ENCODE results near the gene BMPR2. TPM values are rescaled to one million over a fixed set of nuclear protein-coding genes. Genes with fewer than 3 reads are reported as not detected.

The BMPR2 gene
- polyA plus RNA-seq, 1 donor (not counting 4 experiments of a cell fraction or from before 2014, with no cell fraction given), result 31.9 TPM

GRCh38 chr2:202488671-202489070 lies 112.5 kb downstream of the BMPR2 start:
- H3K9me1 ChIP-seq (ENCODE audit: control insufficient read depth, extremely low read depth, insufficient read depth, low read length), result no peaks in the 10 kb centered on the region
- no peak overlapping the region for H3K9ac ChIP-seq (ENCODE audit: control insufficient read depth, extremely low read depth, insufficient read depth, low read length)
- H3K27ac ChIP-seq (ENCODE audit: control insufficient read depth, insufficient read depth, low read length), result no peak overlapping the region
- no peaks in the 10 kb centered on the region for H3K9me3 ChIP-seq (ENCODE audit: control insufficient read depth, low read depth, low read length)
- H3K36me3 ChIP-seq (ENCODE audit: control insufficient read depth in 2 of 2, extremely low read depth in 1 of 2, insufficient read depth in 2 of 2, low read length in 2 of 2), result peaks cover 0 to 4% of the 10 kb centered on the region in 2 experiments
- H3K4me3 ChIP-seq (ENCODE audit: control insufficient read depth in 2 of 3, extremely low read depth in 1 of 3, insufficient read depth in 2 of 3, low read depth in 1 of 3, low read length in 3 of 3), result no peak overlapping the region
- H3K79me2 ChIP-seq (ENCODE audit: control insufficient read depth, insufficient read depth, low read length), result no peaks in the 10 kb centered on the region
- FAIRE-seq, result no peak
- dilution Hi-C loops (cut with MboI; ENCODE audit: extremely low pct_ligation_motif_present, low sequenced_read_pairs), result no loop called here
- no peaks in the 10 kb centered on the region for H3K4me1 ChIP-seq (ENCODE audit: control insufficient read depth, extremely low read depth, insufficient read depth, low read length)
- no peak for DNase-seq (ENCODE audit: low read depth, low spot score)
- H4K20me1 ChIP-seq (ENCODE audit: control insufficient read depth, extremely low read depth, insufficient read depth, low read length), result no peaks in the 10 kb centered on the region
- H2AFZ ChIP-seq (ENCODE audit: control insufficient read depth, low read length), result no peak overlapping the region
- no peaks in the 10 kb centered on the region for H3K27me3 ChIP-seq (ENCODE audit: control insufficient read depth, extremely low read depth, insufficient read depth, low read length)
- no peak overlapping the region for H3K4me2 ChIP-seq (ENCODE audit: control insufficient read depth, extremely low read depth, insufficient read depth, low read depth, low read length)
- TF ChIP-seq CTCF (optimal IDR thresholded peaks at IDR 0.05 in 1 of 3, IDR thresholded peaks at IDR 0.05 in 1 of 3, conservative IDR thresholded peaks at IDR 0.05 in 1 of 3; ENCODE audit: extremely low read depth in 1 of 3, insufficient read depth in 2 of 3, low read length in 3 of 3), result no peak
- no peak for TF ChIP-seq EZH2 (IDR thresholded peaks at IDR 0.05; ENCODE audit: low read length)

DNA sequence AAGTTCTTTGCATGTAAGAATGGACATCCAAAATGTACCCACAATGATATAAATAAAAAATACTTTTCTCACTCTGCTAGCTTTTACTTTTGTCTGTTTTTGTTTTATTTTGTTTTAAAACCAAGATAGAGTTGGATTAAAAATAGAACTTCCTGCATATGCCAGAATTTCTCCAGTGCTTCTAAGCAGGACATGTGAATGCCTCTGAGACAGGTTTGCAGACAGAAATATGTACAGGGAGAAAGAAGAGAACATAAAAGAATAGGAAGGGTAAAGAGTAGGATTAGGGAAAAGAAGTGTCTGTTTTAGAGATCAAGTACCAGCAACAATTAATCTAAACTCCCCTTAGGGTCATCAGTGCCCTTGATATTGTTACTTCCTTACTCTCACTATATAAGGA lies 114.4 kb downstream of the BMPR2 start:
- Histone ChIP-seq H2AFZ (ENCODE audit: control insufficient read depth, low read length) (no peak overlapping the region), H3K36me3 (ENCODE audit: control insufficient read depth in 2 of 2, extremely low read depth in 1 of 2, insufficient read depth in 2 of 2, low read length in 2 of 2) (peaks cover 0 to 4% of the 10 kb centered on the region in 2 experiments), H3K4me2 (ENCODE audit: control insufficient read depth, extremely low read depth, insufficient read depth, low read depth, low read length) (no peak overlapping the region), H3K9me1 (ENCODE audit: control insufficient read depth, extremely low read depth, insufficient read depth, low read length) (no peaks in the 10 kb centered on the region), H3K9me3 (ENCODE audit: control insufficient read depth, low read depth, low read length) (no peaks in the 10 kb centered on the region), H4K20me1 (ENCODE audit: control insufficient read depth, extremely low read depth, insufficient read depth, low read length) (no peaks in the 10 kb centered on the region), H3K27me3 (ENCODE audit: control insufficient read depth, extremely low read depth, insufficient read depth, low read length) (no peaks in the 10 kb centered on the region), H3K4me3 (ENCODE audit: control insufficient read depth in 2 of 3, extremely low read depth in 1 of 3, insufficient read depth in 2 of 3, low read depth in 1 of 3, low read length in 3 of 3) (no peak overlapping the region), H3K79me2 (ENCODE audit: control insufficient read depth, insufficient read depth, low read length) (no peaks in the 10 kb centered on the region), H3K4me1 (ENCODE audit: control insufficient read depth, extremely low read depth, insufficient read depth, low read length) (no peaks in the 10 kb centered on the region), H3K9ac (ENCODE audit: control insufficient read depth, extremely low read depth, insufficient read depth, low read length) (no peak overlapping the region), H3K27ac (ENCODE audit: control insufficient read depth, insufficient read depth, low read length) (no peak overlapping the region)
- TF ChIP-seq EZH2 (IDR thresholded peaks at IDR 0.05; ENCODE audit: low read length), result no peak
- TF ChIP-seq CTCF (optimal IDR thresholded peaks at IDR 0.05 in 1 of 3, IDR thresholded peaks at IDR 0.05 in 1 of 3, conservative IDR thresholded peaks at IDR 0.05 in 1 of 3; ENCODE audit: extremely low read depth in 1 of 3, insufficient read depth in 2 of 3, low read length in 3 of 3), result no peak
- FAIRE-seq (no peak), DNase-seq (ENCODE audit: low read depth, low spot score) (no peak)
- dilution Hi-C loops (cut with MboI; ENCODE audit: extremely low pct_ligation_motif_present, low sequenced_read_pairs), result no loop called here

Data from keratinocyte (primary cell).